GM12891 (cell line): ENCODE measurements around the gene CAV2.
"Not testable (repeated sequence)": the region's sequence is repeated elsewhere in the genome, so short reads cannot be mapped to it uniquely, and the experiment has no call there.

Experiments
- PAX5 ChIP-seq: IDR thresholded peaks from 2 replicates; pipeline ENCODE4 v1.6.1; 2011; ENCODE audit warnings: low read length, moderate library complexity, mild to moderate bottlenecking; ENCODE audit not compliant: insufficient read depth, severe bottlenecking
- POLR2A ChIP-seq: IDR thresholded peaks from 2 replicates; pipeline ENCODE4 v1.6.1; 2011; ENCODE audit warnings: low read depth, low read length, control low read depth
- POLR2AphosphoS5 ChIP-seq: IDR thresholded peaks from 2 replicates; pipeline ENCODE4 v1.6.1; 2011; ENCODE audit warnings: low read depth, low read length, control low read depth
- TAF1 ChIP-seq: IDR thresholded peaks from 2 replicates; pipeline ENCODE4 v1.6.1; 2011; ENCODE audit warnings: low read depth, low read length, control low read depth

- TF ChIP-seq TAF1, POLR2A, POLR2AphosphoS5, PAX5: not testable (repeated sequence)
Observed at GRCh38 chr7:116484389-116484788, 15.1 kb upstream of the CAV2 start.
